H1 (cell line): Measurements from ENCODE around the gene SPACDR. TPM values are rescaled to one million over a fixed set of nuclear protein-coding genes. Genes with fewer than 3 reads are reported as not detected.

Source experiments
- ASH2L ChIP-seq: fragments of 200-600, 300-600 bp; sonication (generic); IDR thresholded peaks from one replicate; pipeline ENCODE4 v1.7.1; 2017; ENCODE audit warnings: low read length
- BCL11A ChIP-seq, 2 experiments: IDR thresholded peaks; one replicate each; pipeline ENCODE4 v1.6.1; 2011; ENCODE audit warnings: low read depth in 2 of 2, low read length in 2 of 2, mild to moderate bottlenecking in 2 of 2
- CBX8 ChIP-seq: fragments of 300-800, 300-1000 bp; sonication (generic); IDR thresholded peaks from 2 replicates; pipeline ENCODE4 v1.7.1; 2016; ENCODE audit warnings: low read depth, low read length, borderline replicate concordance
- CREB1 ChIP-seq: IDR thresholded peaks from 2 replicates; pipeline ENCODE4 v1.6.1; 2012; ENCODE audit warnings: inconsistent platforms
- EGR1 ChIP-seq: IDR thresholded peaks from 2 replicates; pipeline ENCODE4 v1.6.1; 2011; ENCODE audit warnings: low read depth, low read length, borderline replicate concordance
- EP300 ChIP-seq, 2 experiments: IDR thresholded peaks; 1 replicate in 1 of 2; 2 replicates in 1 of 2; pipeline ENCODE4 v1.6.1; 2011 to 2012; ENCODE audit warnings: low read depth in 2 of 2, low read length in 2 of 2, mild to moderate bottlenecking in 2 of 2, borderline replicate concordance in 1 of 2, inconsistent platforms in 1 of 2, moderate library complexity in 1 of 2
- GABPA ChIP-seq: IDR thresholded peaks from 2 replicates; pipeline ENCODE4 v1.6.1; 2011; ENCODE audit warnings: mild to moderate bottlenecking, low read length, moderate library complexity, borderline replicate concordance; ENCODE audit not compliant: insufficient read depth
- GTF2F1 ChIP-seq: IDR thresholded peaks from 2 replicates; pipeline ENCODE4 v1.6.1; 2012; ENCODE audit warnings: low read depth, low read length, improper control_type of control experiment, borderline replicate concordance
- JUN ChIP-seq: IDR thresholded peaks from 2 replicates; pipeline ENCODE4 v1.6.1; 2011; ENCODE audit warnings: low read depth, mild to moderate bottlenecking, improper control_type of control experiment, low read length
- KDM5A ChIP-seq: fragments of 200-600 bp; IDR thresholded peaks from 2 replicates; pipeline ENCODE4 v1.7.1; 2012; ENCODE audit warnings: mild to moderate bottlenecking, low read length, inconsistent platforms, mixed read lengths
- NRF1 ChIP-seq: IDR thresholded peaks from 2 replicates; pipeline ENCODE4 v1.6.1; 2011; ENCODE audit warnings: mild to moderate bottlenecking, low read depth, low read length, improper control_type of control experiment
- POLR2AphosphoS5 ChIP-seq: IDR thresholded peaks from 2 replicates; pipeline ENCODE4 v1.6.1; 2011; ENCODE audit warnings: low read depth, low read length
- POU5F1 ChIP-seq: IDR thresholded peaks from 2 replicates; pipeline ENCODE4 v1.6.1; 2011; ENCODE audit warnings: low read depth, mild to moderate bottlenecking, low read length, moderate library complexity
- RBBP5 ChIP-seq: IDR thresholded peaks from 2 replicates; pipeline ENCODE4 v1.7.1; 2012; ENCODE audit warnings: low read depth, mild to moderate bottlenecking, inconsistent platforms, low read length, moderate library complexity, borderline replicate concordance
- SIRT6 ChIP-seq: IDR thresholded peaks from one replicate; pipeline ENCODE4 v1.7.1; 2012; ENCODE audit warnings: low read length, inconsistent platforms
- SIX5 ChIP-seq: IDR thresholded peaks from 2 replicates; pipeline ENCODE4 v1.6.1; 2011; ENCODE audit warnings: mild to moderate bottlenecking, low read depth, low read length
- SP1 ChIP-seq: IDR thresholded peaks from 2 replicates; pipeline ENCODE4 v1.6.1; 2011; ENCODE audit warnings: low read depth, low read length
- SP2 ChIP-seq: IDR thresholded peaks from 2 replicates; pipeline ENCODE4 v1.6.1; 2012; ENCODE audit warnings: mild to moderate bottlenecking, low read length, inconsistent platforms
- TCF12 ChIP-seq: IDR thresholded peaks from 2 replicates; pipeline ENCODE4 v1.6.1; 2011; ENCODE audit warnings: low read depth, mild to moderate bottlenecking, low read length
- polyA plus RNA-seq, 7 experiments: library from polyadenylated mRNA; depleted of rRNA in 3 of 7; stranded (reverse) in 5 of 7; unstranded in 2 of 7; fragments of >200 nt in 5 of 7; fragments of 200-250 nt in 2 of 7; gene quantifications; 1 replicate in 5 of 7; 2 replicates in 1 of 7; 4 replicates in 1 of 7; pipeline versions ENCODE4 v1.2.1 to v1.2.3, GENCODE V29; 2011 to 2013; ENCODE audit warnings: missing spikeins in 2 of 7, mixed read lengths in 2 of 7
- total RNA-seq: library from RNA; stranded (reverse); fragmentation: NEBNext Ultra II Directional; extraction: Animal tissue kit (Norgen Biotek cat#: 25700); gene quantifications from 2 replicates; pipeline ENCODE4 v1.2.1, GENCODE V29; 2021
- TF ChIP-seq, protein P1 (sequence below), 3 experiments: IDR thresholded peaks; 1 replicate in 2 of 3; 2 replicates in 1 of 3; pipeline versions ENCODE4 v1.5.1 to v1.6.1; 2011; ENCODE audit warnings: low read length in 3 of 3, mild to moderate bottlenecking in 3 of 3, inconsistent platforms in 2 of 3, low read depth in 1 of 3, moderate library complexity in 1 of 3; ENCODE audit not compliant: insufficient read depth in 1 of 3; ENCODE audit errors: control extremely low read depth in 1 of 3
- TF ChIP-seq, protein P2 (sequence below): IDR thresholded peaks from 2 replicates; pipeline ENCODE4 v1.6.1; 2011; ENCODE audit warnings: low read length, improper control_type of control experiment

The SPACDR gene
- total and polyA plus RNA-seq, 2 of the 8 experiments (the other 6 are each of a cell fraction or from before 2014, with no cell fraction given) = 0.26 TPM; not detected in 1

DNA sequence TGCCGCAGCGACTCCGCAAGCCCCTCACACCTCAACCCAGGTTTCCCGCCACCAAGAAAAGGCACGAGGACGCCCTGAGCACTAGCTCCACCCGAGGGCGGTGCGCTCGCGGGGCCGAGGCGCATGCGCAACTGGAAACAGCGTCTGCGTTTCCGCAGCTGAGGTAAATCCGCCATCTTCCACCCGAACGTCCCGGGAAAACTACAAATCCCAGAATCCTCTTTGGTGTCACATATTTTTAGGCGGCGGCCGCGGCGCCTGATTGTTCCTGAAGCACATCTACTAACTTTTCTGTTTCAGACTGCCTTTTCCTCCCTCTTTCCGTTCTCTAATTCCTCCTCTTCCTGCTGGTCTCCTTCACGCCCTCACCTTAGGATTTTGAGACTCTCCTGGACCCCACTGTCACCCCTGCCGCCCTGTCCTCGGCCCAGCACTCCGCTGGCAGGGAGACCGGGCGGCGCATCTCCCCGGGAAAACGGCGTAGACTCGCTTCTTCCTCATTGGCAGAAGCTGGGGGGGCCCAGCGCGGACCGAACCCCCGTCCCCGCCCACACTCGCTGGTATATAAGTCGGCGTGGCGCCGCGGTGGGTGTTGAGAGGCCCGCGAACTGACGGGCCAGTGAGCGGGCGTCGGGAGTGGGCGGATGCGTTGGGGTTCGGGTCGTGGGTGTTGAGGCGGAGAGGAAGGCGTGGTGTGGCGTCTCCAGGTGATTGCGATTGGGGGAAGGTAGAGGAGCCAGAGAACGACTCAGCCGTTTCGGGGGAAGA is 35.7 kb downstream of the SPACDR start, which contains the start of gene ZCWPW1 (continued):
- peak; percentile 56 for TF ChIP-seq CREB1
- TF ChIP-seq KDM5A = no peak
- peak; percentile 57 for TF ChIP-seq ASH2L
- TF ChIP-seq EP300 (IDR thresholded peaks at IDR 0.05; ENCODE audit: borderline replicate concordance in 1 of 2, low read depth in 2 of 2, low read length in 2 of 2) = no peak
- TF ChIP-seq TCF12 = no peak
- TF ChIP-seq CBX8 = no peak
- no peak for TF ChIP-seq RBBP5
- TF ChIP-seq BCL11A (IDR thresholded peaks at IDR 0.05; ENCODE audit: low read depth in 2 of 2, low read length in 2 of 2) = no peak
- TF ChIP-seq NRF1 = peak; percentile 93
- TF ChIP-seq SP1 = peak; percentile 57
- peak; percentile 81 for TF ChIP-seq SIX5
- peak; percentile 91; the same call in 1 of the 2 replicates for TF ChIP-seq GTF2F1
- TF ChIP-seq, protein P1, sequence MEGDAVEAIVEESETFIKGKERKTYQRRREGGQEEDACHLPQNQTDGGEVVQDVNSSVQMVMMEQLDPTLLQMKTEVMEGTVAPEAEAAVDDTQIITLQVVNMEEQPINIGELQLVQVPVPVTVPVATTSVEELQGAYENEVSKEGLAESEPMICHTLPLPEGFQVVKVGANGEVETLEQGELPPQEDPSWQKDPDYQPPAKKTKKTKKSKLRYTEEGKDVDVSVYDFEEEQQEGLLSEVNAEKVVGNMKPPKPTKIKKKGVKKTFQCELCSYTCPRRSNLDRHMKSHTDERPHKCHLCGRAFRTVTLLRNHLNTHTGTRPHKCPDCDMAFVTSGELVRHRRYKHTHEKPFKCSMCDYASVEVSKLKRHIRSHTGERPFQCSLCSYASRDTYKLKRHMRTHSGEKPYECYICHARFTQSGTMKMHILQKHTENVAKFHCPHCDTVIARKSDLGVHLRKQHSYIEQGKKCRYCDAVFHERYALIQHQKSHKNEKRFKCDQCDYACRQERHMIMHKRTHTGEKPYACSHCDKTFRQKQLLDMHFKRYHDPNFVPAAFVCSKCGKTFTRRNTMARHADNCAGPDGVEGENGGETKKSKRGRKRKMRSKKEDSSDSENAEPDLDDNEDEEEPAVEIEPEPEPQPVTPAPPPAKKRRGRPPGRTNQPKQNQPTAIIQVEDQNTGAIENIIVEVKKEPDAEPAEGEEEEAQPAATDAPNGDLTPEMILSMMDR (IDR thresholded peaks at IDR 0.05; ENCODE audit: control extremely low read depth in 1 of 3, insufficient read depth in 1 of 3, low read depth in 1 of 3, low read length in 3 of 3) = 0 out of 4 replicates have a peak, but pooled peaks of 1 of the 3 experiments have one; percentile 6
- no peak for TF ChIP-seq GABPA
- TF ChIP-seq JUN = 0 out of 2 replicates have a peak, but pooled peaks have one; percentile 15
- TF ChIP-seq POU5F1 = no peak
- TF ChIP-seq SIRT6 = no peak
- TF ChIP-seq, protein P2, sequence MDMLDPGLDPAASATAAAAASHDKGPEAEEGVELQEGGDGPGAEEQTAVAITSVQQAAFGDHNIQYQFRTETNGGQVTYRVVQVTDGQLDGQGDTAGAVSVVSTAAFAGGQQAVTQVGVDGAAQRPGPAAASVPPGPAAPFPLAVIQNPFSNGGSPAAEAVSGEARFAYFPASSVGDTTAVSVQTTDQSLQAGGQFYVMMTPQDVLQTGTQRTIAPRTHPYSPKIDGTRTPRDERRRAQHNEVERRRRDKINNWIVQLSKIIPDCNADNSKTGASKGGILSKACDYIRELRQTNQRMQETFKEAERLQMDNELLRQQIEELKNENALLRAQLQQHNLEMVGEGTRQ = no peak; the same call in 1 of the 2 replicates
- TF ChIP-seq POLR2AphosphoS5 = peak; percentile 95
- no peak for TF ChIP-seq SP2
- peak; percentile 28; the same call in 1 of the 2 replicates for TF ChIP-seq EGR1
